Stimulated activated naive CD8-positive, alpha-beta T cell treated with anti-CD3 and anti-CD28 coated beads, Interleukin-15, amount 100 ng/mL, for 72 hours (primary cell): ENCODE data around the gene ECSIT.
"Not testable (repeated sequence)": the region's sequence is repeated elsewhere in the genome, so short reads cannot be mapped to it uniquely, and the experiment has no call there.

Source experiments
- ATAC-seq: fragments of 150-1000 bp; cut with Tn5 transposase; 2 replicates; pipeline ENCODE4 v1.10.0; 2021; ENCODE audit warnings: mild to moderate bottlenecking, moderate library complexity
- DNase-seq, 2 donors: peaks; one replicate each; pipeline ENCODE4 v3.0.0; 2021 to 2022
- H3K27ac Mint-ChIP-seq, 2 donors: one replicate each; pipeline ENCODE4 v1.8.0; 2022; ENCODE audit warnings: mild to moderate bottlenecking in 2 of 2, mixed read lengths in 2 of 2, moderate library complexity in 2 of 2
- H3K27me3 Mint-ChIP-seq: one replicate; pipeline ENCODE4 v1.8.0; 2022; ENCODE audit warnings: mixed read lengths
- H3K4me1 Mint-ChIP-seq: one replicate; pipeline ENCODE4 v1.8.0; 2022; ENCODE audit warnings: mild to moderate bottlenecking, mixed read lengths
- H3K4me3 Mint-ChIP-seq, 2 donors: one replicate each; pipeline ENCODE4 v1.8.0; 2022; ENCODE audit warnings: mild to moderate bottlenecking in 2 of 2, mixed read lengths in 2 of 2, moderate library complexity in 1 of 2
- H3K9me3 Mint-ChIP-seq, 2 donors: one replicate each; pipeline ENCODE4 v1.8.0; 2022; ENCODE audit warnings: mixed read lengths in 2 of 2

ECSIT gene, protein sequence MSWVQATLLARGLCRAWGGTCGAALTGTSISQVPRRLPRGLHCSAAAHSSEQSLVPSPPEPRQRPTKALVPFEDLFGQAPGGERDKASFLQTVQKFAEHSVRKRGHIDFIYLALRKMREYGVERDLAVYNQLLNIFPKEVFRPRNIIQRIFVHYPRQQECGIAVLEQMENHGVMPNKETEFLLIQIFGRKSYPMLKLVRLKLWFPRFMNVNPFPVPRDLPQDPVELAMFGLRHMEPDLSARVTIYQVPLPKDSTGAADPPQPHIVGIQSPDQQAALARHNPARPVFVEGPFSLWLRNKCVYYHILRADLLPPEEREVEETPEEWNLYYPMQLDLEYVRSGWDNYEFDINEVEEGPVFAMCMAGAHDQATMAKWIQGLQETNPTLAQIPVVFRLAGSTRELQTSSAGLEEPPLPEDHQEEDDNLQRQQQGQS

GRCh38 chr19:11528551-11529341 lies at the start of gene ECSIT:
Gene ECSIT, minus strand, starts transcription at chr19:11529134. Its CDS starts 9,964 bp downstream, at chr19:11519170.
- H3K9me3 Mint-ChIP-seq, result no peaks in the 10 kb centered on the region
- peak within 1 kb of the TSS; percentile 85 to 96 for H3K4me3 Mint-ChIP-seq
- peaks cover 31% of the 10 kb centered on the region for H3K4me1 Mint-ChIP-seq
- no peaks in the 10 kb centered on the region for H3K27me3 Mint-ChIP-seq
- ATAC-seq (peak; percentile 98), DNase-seq (peak; percentile 93 to 96)
- H3K27ac Mint-ChIP-seq, result peak within 1 kb of the TSS; percentile 89 to 98

- Mint-ChIP-seq H3K4me3 (peak within 1 kb of the TSS; percentile 71 to 81), H3K27ac (peak within 1 kb of the TSS; percentile 13 to 44), H3K4me1 (peaks cover 73% of the 10 kb centered on the region), H3K9me3 (no peaks in the 10 kb centered on the region), H3K27me3 (no peaks in the 10 kb centered on the region)
- no peak for ATAC-seq
- DNase-seq, result no peak
These were observed 48.7 kb upstream of the ECSIT start, which contains the start of gene ACP5 for GRCh38 chr19:11577451-11578257. Gene ACP5, minus strand, starts transcription at chr19:11577645. Its CDS starts 328 bp downstream, at chr19:11577317.

- peaks cover 60% of the 10 kb centered on the region for H3K4me1 Mint-ChIP-seq
- H3K27ac Mint-ChIP-seq, result no peak overlapping the region
These were observed 47.3 kb upstream of the ECSIT start for GRCh38 chr19:11576227-11576626.

DNA sequence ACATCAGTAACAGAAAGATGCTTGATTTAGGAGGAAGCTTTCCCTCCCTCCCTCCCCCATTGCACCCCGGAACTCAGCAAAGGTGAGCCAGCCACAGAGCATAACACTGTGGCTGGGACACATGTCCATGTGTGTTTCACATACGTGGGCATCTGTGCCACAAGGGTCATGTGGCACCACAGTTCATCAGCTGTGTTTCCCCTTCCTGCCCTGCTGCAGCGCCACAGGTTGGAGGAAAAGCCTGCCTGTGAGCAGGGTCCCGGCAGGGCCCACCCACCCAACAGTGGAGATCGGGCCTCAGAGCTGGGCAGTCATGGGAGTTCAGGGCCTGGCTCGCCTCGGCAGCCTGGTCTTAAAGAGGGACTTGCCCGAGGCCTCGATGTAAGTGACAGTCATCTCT lies 45.8 kb upstream of the ECSIT start:
- H3K27me3 Mint-ChIP-seq, result no peaks in the 10 kb centered on the region
- DNase-seq (peak in 1 of 2 donors; percentile 61), ATAC-seq (peak; percentile 95)
- no peak overlapping the region for H3K27ac Mint-ChIP-seq
- peak overlapping the region; percentile 15 to 21 for H3K4me3 Mint-ChIP-seq
- peaks cover 45% of the 10 kb centered on the region for H3K4me1 Mint-ChIP-seq
- H3K9me3 Mint-ChIP-seq, result no peaks in the 10 kb centered on the region

More at GRCh38 chr19:11576227-11576626, 47.3 kb upstream of the ECSIT start:
- Mint-ChIP-seq H3K9me3 (no peaks in the 10 kb centered on the region), H3K4me3 (no peak overlapping the region), H3K27me3 (no peaks in the 10 kb centered on the region)
- no peak for DNase-seq
- no peak for ATAC-seq

DNA sequence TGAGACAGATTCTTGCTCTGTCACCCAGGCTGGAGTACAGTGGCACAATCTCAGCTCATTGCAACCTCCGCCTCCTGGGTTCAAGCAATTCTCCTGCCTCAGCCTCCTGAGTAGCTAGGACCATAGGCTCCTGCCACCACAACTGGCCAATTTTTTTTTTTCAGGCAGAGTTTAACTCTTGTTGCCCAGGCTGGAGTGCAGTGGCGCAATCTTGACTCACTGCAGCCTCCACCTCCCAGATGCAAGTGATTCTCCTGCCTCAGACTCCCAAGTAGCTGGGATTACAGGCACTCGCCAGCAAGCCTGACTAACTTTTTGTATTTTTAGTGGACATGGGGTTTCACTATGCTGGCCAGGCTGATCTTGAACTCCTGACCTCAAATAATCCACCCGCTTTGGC lies 44.8 kb upstream of the ECSIT start:
- not testable (repeated sequence) for H3K27ac Mint-ChIP-seq, ATAC-seq, H3K9me3 Mint-ChIP-seq, H3K4me3 Mint-ChIP-seq, DNase-seq, H3K27me3 Mint-ChIP-seq
- H3K4me1 Mint-ChIP-seq, result peaks cover 38% of the 10 kb centered on the region

GRCh38 chr19:11573354-11573753 lies 44.4 kb upstream of the ECSIT start:
- not testable (repeated sequence) for ATAC-seq, H3K4me3 Mint-ChIP-seq, H3K27ac Mint-ChIP-seq

DNA sequence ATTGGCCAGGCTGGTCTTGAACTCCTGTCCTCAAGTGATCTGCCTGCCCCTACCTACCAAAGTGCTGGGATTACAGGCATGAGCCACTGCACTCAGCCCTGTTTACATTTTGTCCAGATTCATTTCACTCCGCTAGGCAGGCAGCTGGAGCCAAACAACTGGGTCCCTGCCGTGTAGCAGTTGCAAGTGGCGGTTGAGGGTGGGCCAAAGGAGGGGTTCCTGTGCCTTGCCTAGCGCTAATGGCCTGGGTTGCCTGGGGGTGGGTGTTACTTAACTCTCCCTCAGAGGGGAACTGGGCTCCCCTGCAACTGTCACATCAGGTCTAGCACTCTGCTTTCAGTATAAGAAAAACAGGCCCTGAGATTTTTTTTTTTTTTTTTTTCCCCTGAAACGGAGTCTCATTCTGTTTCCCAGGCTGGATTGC lies 41.1 kb upstream of the ECSIT start:
- DNase-seq (no peak), ATAC-seq (no peak)
- H3K4me1 Mint-ChIP-seq, result peaks cover 23% of the 10 kb centered on the region
- no peak overlapping the region for H3K4me3 Mint-ChIP-seq
- no peaks in the 10 kb centered on the region for H3K27me3 Mint-ChIP-seq
- H3K9me3 Mint-ChIP-seq, result no peaks in the 10 kb centered on the region
- H3K27ac Mint-ChIP-seq, result no peak overlapping the region

More at GRCh38 chr19:11573354-11573753, 44.4 kb upstream of the ECSIT start:
- H3K27me3 Mint-ChIP-seq, DNase-seq, H3K9me3 Mint-ChIP-seq: not testable (repeated sequence)
- peaks cover 37% of the 10 kb centered on the region for H3K4me1 Mint-ChIP-seq

GRCh38 chr19:11566164-11566563 lies 37.2 kb upstream of the ECSIT start:
- Mint-ChIP-seq H3K27ac (no peak overlapping the region), H3K27me3 (no peaks in the 10 kb centered on the region), H3K4me3 (no peak overlapping the region), H3K4me1 (peaks cover 25% of the 10 kb centered on the region), H3K9me3 (no peaks in the 10 kb centered on the region)
- no peak for ATAC-seq
- no peak for DNase-seq

- peak overlapping the region in 1 of 2 donors; percentile 48 for H3K27ac Mint-ChIP-seq
- H3K4me1 Mint-ChIP-seq, result peaks cover 25% of the 10 kb centered on the region
- ATAC-seq, DNase-seq, H3K9me3 Mint-ChIP-seq, H3K4me3 Mint-ChIP-seq, H3K27me3 Mint-ChIP-seq: not testable (repeated sequence)
These were observed 36.7 kb upstream of the ECSIT start for GRCh38 chr19:11565649-11565980.

DNA sequence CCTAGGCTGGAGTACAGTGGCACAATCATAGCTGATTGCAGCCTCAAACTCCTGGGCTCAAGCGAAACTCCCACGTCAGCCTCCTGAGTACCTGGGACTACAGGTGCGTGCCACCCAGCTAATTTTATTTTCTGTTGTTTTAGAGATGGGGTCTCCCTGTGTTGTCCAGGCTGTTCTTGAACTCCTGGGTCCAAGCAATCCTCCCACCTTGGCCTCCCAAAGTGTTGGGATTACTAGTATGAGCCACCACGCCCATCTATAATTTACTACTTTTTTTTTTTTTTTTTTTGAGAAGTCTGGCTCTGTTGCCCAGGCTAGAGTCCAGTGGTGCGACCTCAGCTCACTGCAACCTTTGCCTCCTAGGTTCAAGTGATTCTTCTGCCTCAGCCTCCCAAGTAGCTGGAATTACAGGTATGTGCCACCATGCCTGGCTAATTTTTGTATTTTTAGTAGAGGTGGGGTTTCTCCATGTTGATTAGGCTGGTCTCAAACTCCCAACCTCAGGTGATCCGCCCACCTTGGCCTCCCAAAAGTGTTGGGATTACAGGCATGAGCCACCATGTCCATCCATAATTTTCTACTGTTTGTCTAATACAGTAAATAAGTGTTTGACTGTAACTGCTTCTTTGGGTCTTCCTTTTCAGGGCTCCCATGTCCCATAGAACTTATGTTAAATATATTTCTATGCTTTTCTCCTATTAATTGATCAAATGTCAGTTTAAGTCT lies 35.3 kb upstream of the ECSIT start:
- ATAC-seq, H3K27me3 Mint-ChIP-seq, H3K9me3 Mint-ChIP-seq, DNase-seq, H3K27ac Mint-ChIP-seq, H3K4me3 Mint-ChIP-seq: not testable (repeated sequence)
- H3K4me1 Mint-ChIP-seq, result peaks cover 34% of the 10 kb centered on the region

DNA sequence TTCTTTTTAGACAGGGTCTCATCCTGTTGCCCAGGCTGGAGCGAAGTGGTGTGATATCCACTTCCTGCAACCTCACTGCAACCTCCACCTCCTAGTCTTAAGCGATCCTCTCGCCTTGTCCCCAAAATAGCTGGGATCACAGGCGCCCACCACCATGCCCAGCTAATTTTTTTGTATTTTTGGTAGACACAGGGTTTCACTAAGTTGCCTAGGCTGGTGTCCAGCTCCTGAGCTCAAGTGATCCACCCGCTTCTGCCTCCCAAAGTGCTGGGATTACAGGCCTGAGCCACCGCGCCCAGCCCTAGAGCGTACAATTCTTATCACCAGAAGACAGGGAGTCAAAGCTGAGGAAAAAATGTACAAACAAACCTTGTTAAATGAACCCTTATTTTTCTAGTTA lies 34.6 kb upstream of the ECSIT start:
- H3K27ac Mint-ChIP-seq, result no peak overlapping the region

GRCh38 chr19:11560404-11561051 lies 31.6 kb upstream of the ECSIT start:
- peak; percentile 72 to 80 for DNase-seq
- Mint-ChIP-seq H3K9me3 (no peaks in the 10 kb centered on the region), H3K4me1 (peaks cover 51% of the 10 kb centered on the region), H3K4me3 (peak overlapping the region; percentile 95 to 96), H3K27ac (peak overlapping the region; percentile 59 to 69), H3K27me3 (no peaks in the 10 kb centered on the region)
- ATAC-seq, result peak; percentile 83

More for the DNA sequence above, 34.6 kb upstream of the ECSIT start:
- Mint-ChIP-seq H3K9me3 (no peaks in the 10 kb centered on the region), H3K27me3 (no peaks in the 10 kb centered on the region), H3K4me1 (peaks cover 38% of the 10 kb centered on the region), H3K4me3 (no peak overlapping the region)
- DNase-seq, result no peak
- no peak for ATAC-seq

GRCh38 chr19:11558881-11559828 lies 30.2 kb upstream of the ECSIT start, which contains the start of gene ELOF1:
Gene ELOF1, minus strand, starts transcription at chr19:11559230. Its CDS starts 4,883 bp downstream, at chr19:11554347.
- peak within 1 kb of the TSS; percentile 95 to 96 for H3K4me3 Mint-ChIP-seq
- H3K4me1 Mint-ChIP-seq, result peaks cover 58% of the 10 kb centered on the region
- ATAC-seq (peak; percentile 96), DNase-seq (peak; percentile 94 to 97)
- no peaks in the 10 kb centered on the region for H3K27me3 Mint-ChIP-seq
- no peaks in the 10 kb centered on the region for H3K9me3 Mint-ChIP-seq
- H3K27ac Mint-ChIP-seq, result peak within 1 kb of the TSS; percentile 95
